ENCODE measurements around the gene ARSK.
A peak's percentile ranks its signal among the peaks of the same experiment; 100 is the strongest.
"Not testable (repeated sequence)": the region's sequence is repeated elsewhere in the genome, so short reads cannot be mapped to it uniquely, and the experiment has no call there.

The ARSK gene

GRCh38 chr5:95621839-95622629 lies 67.1 kb downstream of the ARSK start:
- no peak for DNase-seq (ENCODE audit: low spot score)

GRCh38 chr5:95623706-95624105 lies 68.8 kb downstream of the ARSK start:
- no peak for DNase-seq (ENCODE audit: low spot score)

DNA sequence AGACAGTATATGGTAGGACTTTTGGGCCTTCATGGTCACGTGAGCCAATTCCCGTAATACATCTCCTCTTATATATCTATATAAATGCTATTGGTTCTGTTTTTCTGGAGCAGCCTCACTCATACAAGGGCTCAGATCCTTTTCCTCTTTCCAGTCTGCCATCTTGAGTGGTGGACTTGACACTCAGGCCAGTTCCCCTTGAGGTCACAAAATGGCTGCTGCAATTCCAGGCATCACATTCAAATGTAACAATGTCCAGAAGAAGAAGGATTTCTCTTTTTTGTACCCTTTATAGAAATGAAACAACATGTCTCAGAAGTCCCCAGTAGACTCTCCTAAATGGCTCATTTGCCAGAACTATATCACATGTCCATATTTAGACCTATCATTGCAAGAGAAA lies 69.5 kb downstream of the ARSK start:
- no peak for DNase-seq (ENCODE audit: low spot score)

DNA sequence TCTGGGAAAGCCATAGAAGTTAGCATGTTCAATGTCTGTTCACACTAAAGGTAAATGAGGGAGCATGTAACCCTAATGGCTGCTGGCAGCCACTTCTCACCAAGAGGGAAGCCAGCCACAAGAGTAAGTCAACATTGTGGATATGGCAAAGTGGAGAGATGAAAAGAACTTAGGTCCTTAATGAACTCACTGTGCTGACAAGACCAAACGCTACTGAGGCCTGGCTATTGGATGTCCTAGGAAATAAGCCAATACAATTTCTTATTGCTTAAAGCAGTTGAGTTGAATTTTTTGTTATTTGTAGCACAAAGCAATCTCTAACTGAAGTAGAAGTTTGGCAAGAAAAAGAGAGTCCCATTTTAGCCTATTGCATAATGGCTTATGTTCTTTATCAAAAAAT lies 71.8 kb downstream of the ARSK start:
- DNase-seq (ENCODE audit: low spot score) = no peak

- DNase-seq (ENCODE audit: low spot score) = no peak
Observed at GRCh38 chr5:95627971-95628810, 73.3 kb downstream of the ARSK start.

- DNase-seq (ENCODE audit: low spot score) = no peak
Observed at GRCh38 chr5:95628933-95629332, 74.0 kb downstream of the ARSK start.

DNA sequence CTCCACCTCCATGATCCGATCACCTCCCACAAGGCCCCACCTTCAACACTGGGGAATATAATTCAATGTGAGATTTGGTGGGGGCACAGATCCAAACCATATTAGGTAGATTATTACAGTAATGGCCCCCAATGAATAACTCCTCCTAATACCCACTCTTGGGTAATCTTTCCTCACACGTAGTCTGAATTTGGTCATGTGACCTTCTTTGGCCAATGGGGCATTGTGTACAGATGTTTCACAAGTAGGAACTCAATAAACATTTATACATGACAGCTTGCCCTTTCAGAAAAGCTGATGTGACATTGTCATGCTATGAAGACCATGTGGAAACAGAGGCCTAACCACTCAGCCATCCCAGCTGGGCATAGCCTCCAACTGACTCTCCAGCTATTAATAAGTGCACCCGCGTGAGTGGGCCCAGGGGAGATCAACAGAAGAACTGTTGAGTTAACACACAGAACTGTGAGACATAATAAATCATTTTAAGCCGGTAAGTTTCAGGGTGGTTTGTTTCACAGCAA lies 75.6 kb downstream of the ARSK start:
- DNase-seq (ENCODE audit: low spot score) = no peak

- peak; percentile 73 for DNase-seq (ENCODE audit: low spot score)
Observed at GRCh38 chr5:95631255-95631958, 76.5 kb downstream of the ARSK start.

- peak; percentile 46 for DNase-seq (ENCODE audit: low spot score)
Observed at GRCh38 chr5:95631991-95632675, 77.2 kb downstream of the ARSK start.

GRCh38 chr5:95632942-95633341 lies 78.0 kb downstream of the ARSK start:
- not testable (repeated sequence) for DNase-seq (ENCODE audit: low spot score)

DNA sequence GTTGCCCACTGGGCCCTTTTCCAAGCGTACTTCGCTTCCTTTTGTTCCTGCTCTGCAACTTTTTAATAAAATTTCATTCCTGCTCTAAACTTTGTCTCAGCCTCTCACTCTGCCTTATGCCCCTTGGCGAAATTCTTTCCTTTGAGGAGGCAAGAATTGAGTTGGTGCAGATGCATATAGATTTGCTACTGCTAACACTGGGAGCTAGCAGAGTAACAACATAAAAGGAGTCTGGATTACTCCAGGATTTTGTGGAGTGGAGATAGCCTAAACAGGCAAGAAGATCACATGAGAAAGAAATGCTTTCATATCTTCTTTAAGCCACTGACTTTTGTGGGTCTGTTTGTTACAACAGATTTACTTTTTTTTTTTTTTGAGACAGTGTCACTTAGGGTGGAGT lies 78.8 kb downstream of the ARSK start:
- DNase-seq (ENCODE audit: low spot score) = no peak

DNA sequence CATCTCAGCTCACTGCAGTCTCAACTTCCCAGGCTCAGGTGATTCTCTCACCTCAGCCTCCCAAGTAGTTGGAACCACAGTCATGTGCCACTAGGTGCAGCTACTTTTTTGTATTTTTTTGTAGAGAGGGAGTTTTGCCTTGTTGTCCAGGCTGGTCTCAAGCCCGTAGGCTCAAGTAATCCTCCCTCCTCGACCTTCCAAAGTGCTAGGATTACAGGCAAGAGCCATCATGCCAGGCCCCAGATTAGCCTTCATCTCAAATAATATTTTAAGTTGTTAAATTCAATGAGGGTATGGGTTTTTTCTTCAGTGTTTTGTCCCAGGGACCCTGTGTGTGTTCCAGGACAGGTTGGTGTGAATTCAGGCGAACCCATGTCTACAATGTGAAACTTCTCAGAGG lies 79.2 kb downstream of the ARSK start:
- DNase-seq (ENCODE audit: low spot score) = no peak

GRCh38 chr5:95638632-95639031 lies 83.7 kb downstream of the ARSK start:
- no peak for DNase-seq (ENCODE audit: low spot score)

DNA sequence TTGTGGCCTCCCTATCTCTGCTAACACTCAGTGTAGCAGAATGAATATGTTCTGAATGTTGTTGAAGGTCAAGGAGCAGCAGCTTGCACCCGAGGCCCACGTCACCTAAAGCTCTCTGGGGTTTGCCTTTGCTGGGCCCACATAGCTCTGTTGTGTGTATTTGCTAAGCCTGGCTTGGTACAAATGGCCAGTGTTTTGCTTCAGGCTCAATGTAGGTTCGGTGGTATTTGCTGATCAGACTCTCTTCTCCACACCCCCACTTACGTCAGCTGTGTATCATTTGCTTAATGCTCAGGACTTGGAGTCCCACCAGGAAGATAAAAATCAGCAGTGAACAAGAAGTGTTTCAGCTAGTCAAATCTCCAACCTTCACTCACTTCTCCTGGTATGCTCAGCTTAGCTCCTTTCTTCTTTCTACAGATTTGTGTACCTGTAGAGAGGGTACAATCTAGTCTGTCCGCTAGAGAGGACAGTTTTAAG lies 86.9 kb downstream of the ARSK start:
- DNase-seq (ENCODE audit: low spot score) = no peak

DNA sequence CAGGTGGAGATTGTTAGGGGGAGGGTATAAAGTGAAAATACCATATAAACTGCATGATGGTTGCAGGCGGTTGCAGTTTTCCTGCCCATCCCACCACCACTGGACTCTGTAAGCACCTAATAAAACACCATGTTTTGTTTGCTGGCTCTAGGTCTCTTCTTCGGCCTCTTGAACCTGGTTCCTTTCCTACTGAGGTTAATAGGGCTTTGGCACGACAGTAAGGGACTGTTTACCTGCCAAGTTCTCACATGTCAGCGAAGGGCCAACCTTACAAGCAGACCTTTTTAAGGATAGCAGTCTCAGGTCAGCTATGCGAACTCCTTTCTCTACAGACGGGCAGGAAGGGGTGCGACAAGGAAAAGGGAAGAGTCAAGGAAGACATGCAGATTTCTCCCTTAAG lies 88.3 kb downstream of the ARSK start:
- DNase-seq (ENCODE audit: low spot score) = no peak

DNA sequence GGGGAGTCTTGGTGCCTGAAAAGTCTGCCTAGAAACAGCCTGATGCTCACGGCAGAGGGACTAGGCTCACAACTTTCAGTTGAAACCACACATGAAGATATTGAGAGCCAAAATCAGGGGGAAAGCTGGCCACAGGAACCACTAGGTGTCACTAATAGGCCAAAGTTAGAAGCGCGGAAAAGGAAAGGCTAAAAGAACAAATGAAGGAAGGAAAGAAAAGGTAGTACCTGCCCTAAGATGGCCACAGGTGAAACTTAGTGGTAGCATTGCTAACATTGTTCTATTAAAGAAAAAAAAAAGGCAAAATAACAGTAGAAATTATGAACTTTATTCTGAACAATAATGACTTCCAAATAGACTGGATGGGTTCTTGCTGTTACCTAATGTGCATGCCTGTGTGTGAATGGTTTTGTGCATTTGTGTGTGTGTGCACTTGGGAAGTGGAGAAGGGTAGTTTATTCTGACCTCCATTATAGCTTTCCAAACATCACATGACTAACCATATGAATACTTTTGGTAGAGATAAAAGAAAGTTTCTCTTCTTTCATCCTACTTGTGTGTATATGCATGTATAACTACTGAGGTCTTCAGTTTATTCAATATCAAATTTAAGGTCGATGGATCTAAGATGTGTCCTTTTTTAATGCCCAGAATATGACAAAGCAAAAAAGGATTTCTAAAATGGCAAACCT lies 89.6 kb downstream of the ARSK start:
- DNase-seq (ENCODE audit: low spot score) = peak; percentile 56

GRCh38 chr5:95646226-95646568 lies 91.3 kb downstream of the ARSK start:
- not testable (repeated sequence) for DNase-seq (ENCODE audit: low spot score)

GRCh38 chr5:95646569-95647431 lies 91.9 kb downstream of the ARSK start, which contains the start of gene RFESD:
RFESD (plus strand) TSS chr5:95646777; CDS start chr5:95652272, 5,495 bp downstream.
- peak; percentile 96 for DNase-seq (ENCODE audit: low spot score)

DNA sequence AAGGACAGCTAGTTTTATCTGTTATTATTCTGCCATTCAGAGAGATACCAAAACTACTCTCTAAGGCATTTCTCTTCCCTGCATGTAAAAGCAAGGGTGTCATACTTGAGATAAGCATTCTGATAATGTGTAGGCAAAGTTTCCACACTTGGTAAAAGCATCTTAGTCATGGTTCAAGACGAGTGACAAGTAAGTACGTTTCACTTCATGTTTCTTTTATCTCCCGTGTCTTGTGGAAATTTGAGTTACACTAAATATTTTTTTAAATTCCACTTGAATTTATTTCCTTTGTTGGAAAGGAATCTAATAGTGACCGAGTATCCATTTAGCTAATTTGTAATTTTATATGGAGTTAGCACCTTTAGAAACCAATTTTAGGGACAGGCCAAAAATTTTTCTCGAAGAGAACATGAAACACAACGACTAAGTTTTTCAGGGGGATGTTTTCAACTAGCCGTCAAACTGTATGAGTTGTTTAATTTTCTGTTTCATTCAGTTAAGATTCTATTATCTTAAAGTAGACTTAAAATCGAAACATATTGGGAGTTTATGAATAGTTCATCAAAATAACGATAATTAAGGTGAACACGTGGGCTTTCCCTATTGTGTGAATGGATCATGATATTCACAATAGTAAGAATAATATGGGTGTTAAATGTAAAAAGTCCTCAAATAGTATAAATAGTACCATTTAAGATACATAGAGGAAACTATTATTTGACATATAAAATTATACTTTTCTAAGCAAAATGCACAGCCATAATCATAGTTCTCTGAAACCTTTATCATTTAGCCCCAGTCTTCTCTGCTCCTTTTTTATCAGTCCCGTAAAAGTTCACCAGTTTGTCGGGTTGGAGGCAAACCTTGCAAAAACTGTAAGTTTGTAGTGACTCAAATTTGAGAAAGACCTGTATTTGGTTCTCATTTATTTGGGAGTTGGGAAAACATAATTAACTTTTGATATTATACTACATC lies 93.3 kb downstream of the ARSK start:
- DNase-seq (ENCODE audit: low spot score) = no peak

Measured in AG08395 (cell line).